HCT116 (cell line): ENCODE results near the gene LRRFIP2. TPM values are rescaled to one million over a fixed set of nuclear protein-coding genes. Genes with fewer than 3 reads are reported as not detected.

ENCODE experiments used
- ATAC-seq: fragments of 200-7000 bp; cut with Tn5 transposase; 2 replicates; pipeline ENCODE4 v1.9.1; 2020; ENCODE audit warnings: mild to moderate bottlenecking, moderate library complexity
- BruUV-seq: library from RNA; stranded (reverse); fragments of 400-500 nt; replicated peaks from 2 replicates; lab custom pipeline; 2021; lab: Mats Ljungman, UMichigan
- CTCF ChIA-PET: fragments of 300-600 bp; sonication (Branson Sonifier 250); formaldehyde crosslinking; loops from one replicate; lab custom pipeline; 2021; ENCODE audit warnings: antibody characterized with exemption; lab: Charles Lee
- POLR2A ChIA-PET: fragments of 300-600, 350-600 bp; sonication (Branson Sonifier 250); formaldehyde crosslinking; loops from one replicate; lab custom pipeline; 2021; ENCODE audit warnings: antibody characterized with exemption; lab: Charles Lee
- RAD21 ChIA-PET, 2 experiments: fragments of 300-600 bp; sonication (Branson Sonifier 250); formaldehyde crosslinking; loops; one replicate each; lab custom pipeline; 2023; ENCODE audit warnings: low total read pairs in 2 of 2; ENCODE audit not compliant: uncharacterized antibody in 2 of 2, unreplicated experiment in 2 of 2, low non-redundant PET in 1 of 2; lab: Charles Lee
- DNase-seq: peaks from one replicate; pipeline ENCODE4 v3.0.0-alpha.2; 2010; ENCODE audit warnings: low read depth, low spot score
- H2AFZ ChIP-seq: fragments of 200-600 bp; shearing (Covaris generic), sonication (generic); 2 replicates; pipeline ENCODE4 v1.6.1; 2017; ENCODE audit warnings: low read depth, mixed run types, mixed read lengths, antibody characterized with exemption, low read length; ENCODE audit not compliant: poor library complexity, severe bottlenecking
- H3K27ac ChIP-seq: 2 replicates; pipeline ENCODE4 v1.5.1; 2012; ENCODE audit warnings: low read depth, low read length
- H3K27me3 ChIP-seq: fragments of 200-600 bp; sonication (generic); 2 replicates; pipeline ENCODE4 v1.6.1; 2016; ENCODE audit warnings: mixed run types, low read length, mixed read lengths; ENCODE audit not compliant: insufficient read depth
- H3K36me3 ChIP-seq, 2 experiments: fragments of 200-500 bp in 1 of 2; fragments of 200-600 bp in 1 of 2; sonication (Bioruptor generic) in 1 of 2; sonication (generic) in 1 of 2; 2 replicates each; pipeline versions ENCODE4 v1.5.1 to v1.6.1; 2014 to 2016; ENCODE audit warnings: low read length in 2 of 2, inconsistent platforms in 1 of 2, mixed read lengths in 1 of 2, mixed run types in 1 of 2; ENCODE audit not compliant: insufficient read depth in 2 of 2, control insufficient read depth in 1 of 2
- H3K4me1 ChIP-seq, 2 experiments: fragments of 200-600 bp in 1 of 2; sonication (generic) in 1 of 2; 2 replicates each; pipeline versions ENCODE4 v1.5.1 to v1.6.1; 2012 to 2017; ENCODE audit warnings: low read length in 2 of 2, inconsistent platforms in 1 of 2, mild to moderate bottlenecking in 1 of 2, mixed read lengths in 1 of 2, mixed run types in 1 of 2, moderate library complexity in 1 of 2; ENCODE audit not compliant: insufficient read depth in 2 of 2, control insufficient read depth in 1 of 2
- H3K4me2 ChIP-seq: fragments of 200-600 bp; sonication (generic); 2 replicates; pipeline ENCODE4 v1.6.1; 2017; ENCODE audit warnings: mixed run types, low read length, mixed read lengths
- H3K4me3 ChIP-seq, 2 experiments: fragments of 200-600 bp in 1 of 2; sonication (generic) in 1 of 2; replicated peaks in 1 of 2; 2 replicates each; pipeline ENCODE4 v1.5.1; 2011 to 2016; ENCODE audit warnings: low read length in 2 of 2, control low read depth in 1 of 2, low read depth in 1 of 2, mild to moderate bottlenecking in 1 of 2, mixed read lengths in 1 of 2, mixed run types in 1 of 2
- H3K79me2 ChIP-seq: fragments of 200-600 bp; sonication (generic); 2 replicates; pipeline ENCODE4 v1.6.1; 2017; ENCODE audit warnings: mild to moderate bottlenecking, mixed run types, low read length, moderate library complexity, mixed read lengths; ENCODE audit not compliant: insufficient read depth
- H3K9ac ChIP-seq: fragments of 200-600 bp; sonication (generic); 2 replicates; pipeline ENCODE4 v1.6.1; 2016; ENCODE audit warnings: low read length, mixed read lengths
- H3K9me2 ChIP-seq: fragments of 200-600 bp; sonication (generic), shearing (Covaris generic); 2 replicates; pipeline ENCODE4 v1.6.1; 2017; ENCODE audit warnings: mixed run types, mild to moderate bottlenecking, moderate library complexity; ENCODE audit not compliant: insufficient read depth
- H3K9me3 ChIP-seq, 2 experiments: fragments of 200-500 bp in 1 of 2; fragments of 200-600 bp in 1 of 2; sonication (Bioruptor generic) in 1 of 2; sonication (generic) in 1 of 2; 2 replicates each; pipeline ENCODE4 v1.6.1; 2014 to 2017; ENCODE audit warnings: low read length in 2 of 2, mixed read lengths in 2 of 2, inconsistent platforms in 1 of 2, low read depth in 1 of 2, mild to moderate bottlenecking in 1 of 2, mixed run types in 1 of 2, moderate library complexity in 1 of 2; ENCODE audit not compliant: control insufficient read depth in 1 of 2, insufficient read depth in 1 of 2
- H4K20me1 ChIP-seq: fragments of 200-600 bp; sonication (generic), shearing (Covaris generic); 2 replicates; pipeline ENCODE4 v1.6.1; 2017; ENCODE audit warnings: mixed run types, mild to moderate bottlenecking, moderate library complexity; ENCODE audit not compliant: insufficient read depth
- ATF3 ChIP-seq: IDR thresholded peaks from 2 replicates; pipeline ENCODE4 v1.6.1; 2012
- CEBPB ChIP-seq: IDR thresholded peaks from 2 replicates; pipeline ENCODE4 v1.6.1; 2012; ENCODE audit warnings: low read depth
- EZH2 ChIP-seq: fragments of 200-600 bp; sonication (generic); IDR thresholded peaks from 2 replicates; pipeline ENCODE4 v1.6.1; 2017; ENCODE audit warnings: antibody characterized with exemption, mixed run types
- EZH2phosphoT487 ChIP-seq: fragments of 200-600 bp; IDR thresholded peaks from 2 replicates; pipeline ENCODE4 v1.6.1; 2018; ENCODE audit warnings: antibody characterized with exemption, borderline replicate concordance
- FOSL1 ChIP-seq: IDR thresholded peaks from 2 replicates; pipeline ENCODE4 v1.6.1; 2012; ENCODE audit warnings: low read depth
- JUND ChIP-seq: IDR thresholded peaks from 2 replicates; pipeline ENCODE4 v1.6.1; 2012
- MAX ChIP-seq: IDR thresholded peaks from 2 replicates; pipeline ENCODE4 v1.6.1; 2012
- RAD21 ChIP-seq: IDR thresholded peaks from 2 replicates; pipeline ENCODE4 v1.6.1; 2012; ENCODE audit warnings: low read depth, mild to moderate bottlenecking
- YY1 ChIP-seq: IDR thresholded peaks from 2 replicates; pipeline ENCODE4 v1.6.1; 2011; ENCODE audit warnings: low read length, low read depth, moderate library complexity, mild to moderate bottlenecking; ENCODE audit not compliant: insufficient replicate concordance; ENCODE audit errors: extremely low read depth
- ZFX ChIP-seq: fragments of 450-650 bp; IDR thresholded peaks from 2 replicates; pipeline ENCODE4 v1.6.1; 2017
- ZNF274 ChIP-seq: fragments of 200-500 bp; sonication (Bioruptor generic); IDR thresholded peaks from 2 replicates; pipeline ENCODE4 v1.6.1; 2014; ENCODE audit warnings: mild to moderate bottlenecking, low read depth, low read length, inconsistent platforms
- intact Hi-C: fragments of 100-400 bp; cut with micrococcal nuclease; formaldehyde crosslinking; loops from 2 replicates; pipeline ENCODE4 v1.10.0; 2022
- total RNA-seq: library from RNA; stranded (reverse); gene quantifications from one replicate; pipeline ENCODE4 v1.2.1, GENCODE V29; 2021; ENCODE audit not compliant: unreplicated experiment
- TF ChIP-seq, protein P1 (sequence below), 3 experiments: fragments of 200-600 bp in 1 of 3; sonication (generic) in 1 of 3; IDR thresholded peaks in 2 of 3; conservative IDR thresholded peaks in 1 of 3; 2 replicates each; pipeline ENCODE4 v1.5.1; 2012 to 2017; ENCODE audit warnings: low read depth in 2 of 3, low read length in 2 of 3, antibody characterized with exemption in 1 of 3, borderline replicate concordance in 1 of 3, control low read depth in 1 of 3, mild to moderate bottlenecking in 1 of 3, mixed read lengths in 1 of 3, mixed run types in 1 of 3, moderate library complexity in 1 of 3; ENCODE audit not compliant: insufficient read depth in 1 of 3
- TF ChIP-seq, protein P2 (sequence below): IDR thresholded peaks from 2 replicates; pipeline ENCODE4 v1.6.1; 2011; ENCODE audit warnings: mild to moderate bottlenecking, low read length, moderate library complexity; ENCODE audit not compliant: insufficient replicate concordance; ENCODE audit errors: extremely low read depth

The LRRFIP2 gene
- total RNA-seq, 1 experiment from 2014 or later = 27.0 TPM

DNA sequence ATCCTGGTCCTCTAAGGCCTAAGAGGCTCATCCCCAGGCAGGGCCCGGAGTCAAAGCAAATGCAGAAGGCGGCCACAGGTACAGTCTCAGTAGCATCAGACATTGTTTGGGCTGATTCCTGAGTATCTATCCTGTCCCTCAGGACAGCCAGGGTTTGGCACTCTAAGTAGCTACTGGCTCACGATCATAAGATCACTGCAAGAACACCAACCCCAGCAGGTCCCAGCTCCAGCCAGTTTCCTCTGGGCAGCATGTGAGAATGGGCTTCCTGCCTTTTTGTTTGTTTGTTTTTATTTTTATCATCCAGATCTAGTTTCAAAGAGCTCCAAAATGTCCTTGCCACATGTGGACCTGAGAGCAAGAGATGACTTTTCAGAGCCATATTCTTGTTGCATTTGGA is 32.7 kb downstream of the LRRFIP2 start:
- Histone ChIP-seq H3K9me2 (no peaks in the 10 kb centered on the region), H2AFZ (no peak overlapping the region), H4K20me1 (no peaks in the 10 kb centered on the region), H3K4me1 (no peaks in the 10 kb centered on the region), H3K4me2 (no peak overlapping the region), H3K9me3 (no peaks in the 10 kb centered on the region), H3K27ac (no peak overlapping the region), H3K79me2 (no peaks in the 10 kb centered on the region), H3K9ac (no peak overlapping the region), H3K27me3 (no peaks in the 10 kb centered on the region), H3K4me3 (no peak overlapping the region), H3K36me3 (0 out of 4 replicates have a peak, but pooled peaks cover 0 to 5% of the 10 kb centered on the region in 2 experiments)
- no peak for TF ChIP-seq ATF3
- TF ChIP-seq JUND = no peak
- no peak for TF ChIP-seq YY1
- no peak for TF ChIP-seq MAX
- no peak for TF ChIP-seq EZH2phosphoT487
- TF ChIP-seq CEBPB = no peak
- no peak for TF ChIP-seq ZNF274
- TF ChIP-seq, protein P1, sequence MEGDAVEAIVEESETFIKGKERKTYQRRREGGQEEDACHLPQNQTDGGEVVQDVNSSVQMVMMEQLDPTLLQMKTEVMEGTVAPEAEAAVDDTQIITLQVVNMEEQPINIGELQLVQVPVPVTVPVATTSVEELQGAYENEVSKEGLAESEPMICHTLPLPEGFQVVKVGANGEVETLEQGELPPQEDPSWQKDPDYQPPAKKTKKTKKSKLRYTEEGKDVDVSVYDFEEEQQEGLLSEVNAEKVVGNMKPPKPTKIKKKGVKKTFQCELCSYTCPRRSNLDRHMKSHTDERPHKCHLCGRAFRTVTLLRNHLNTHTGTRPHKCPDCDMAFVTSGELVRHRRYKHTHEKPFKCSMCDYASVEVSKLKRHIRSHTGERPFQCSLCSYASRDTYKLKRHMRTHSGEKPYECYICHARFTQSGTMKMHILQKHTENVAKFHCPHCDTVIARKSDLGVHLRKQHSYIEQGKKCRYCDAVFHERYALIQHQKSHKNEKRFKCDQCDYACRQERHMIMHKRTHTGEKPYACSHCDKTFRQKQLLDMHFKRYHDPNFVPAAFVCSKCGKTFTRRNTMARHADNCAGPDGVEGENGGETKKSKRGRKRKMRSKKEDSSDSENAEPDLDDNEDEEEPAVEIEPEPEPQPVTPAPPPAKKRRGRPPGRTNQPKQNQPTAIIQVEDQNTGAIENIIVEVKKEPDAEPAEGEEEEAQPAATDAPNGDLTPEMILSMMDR (IDR thresholded peaks at IDR 0.05 in 2 of 3, conservative IDR thresholded peaks at IDR 0.05 in 1 of 3; ENCODE audit: borderline replicate concordance in 1 of 3, insufficient read depth in 1 of 3, low read depth in 2 of 3, low read length in 2 of 3) = no peak
- TF ChIP-seq RAD21 = no peak
- TF ChIP-seq FOSL1 = no peak
- TF ChIP-seq, protein P2, sequence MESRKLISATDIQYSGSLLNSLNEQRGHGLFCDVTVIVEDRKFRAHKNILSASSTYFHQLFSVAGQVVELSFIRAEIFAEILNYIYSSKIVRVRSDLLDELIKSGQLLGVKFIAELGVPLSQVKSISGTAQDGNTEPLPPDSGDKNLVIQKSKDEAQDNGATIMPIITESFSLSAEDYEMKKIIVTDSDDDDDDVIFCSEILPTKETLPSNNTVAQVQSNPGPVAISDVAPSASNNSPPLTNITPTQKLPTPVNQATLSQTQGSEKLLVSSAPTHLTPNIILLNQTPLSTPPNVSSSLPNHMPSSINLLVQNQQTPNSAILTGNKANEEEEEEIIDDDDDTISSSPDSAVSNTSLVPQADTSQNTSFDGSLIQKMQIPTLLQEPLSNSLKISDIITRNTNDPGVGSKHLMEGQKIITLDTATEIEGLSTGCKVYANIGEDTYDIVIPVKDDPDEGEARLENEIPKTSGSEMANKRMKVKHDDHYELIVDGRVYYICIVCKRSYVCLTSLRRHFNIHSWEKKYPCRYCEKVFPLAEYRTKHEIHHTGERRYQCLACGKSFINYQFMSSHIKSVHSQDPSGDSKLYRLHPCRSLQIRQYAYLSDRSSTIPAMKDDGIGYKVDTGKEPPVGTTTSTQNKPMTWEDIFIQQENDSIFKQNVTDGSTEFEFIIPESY = no peak
- TF ChIP-seq ZFX = no peak
- no peak for TF ChIP-seq EZH2
- RAD21 ChIA-PET = no interaction called here
- no TSS peak for BruUV-seq
- CTCF ChIA-PET = no interaction called here
- POLR2A ChIA-PET = no interaction called here
- intact Hi-C loops = no loop called here
- ATAC-seq (no peak), DNase-seq (no peak)
